G401.6 (cell line): Measurements from ENCODE around the gene IL13RA1.
"Not testable (repeated sequence)": the region's sequence is repeated elsewhere in the genome, so short reads cannot be mapped to it uniquely, and the experiment has no call there.

ENCODE experiments used
- FAIRE-seq: peaks from 2 replicates; lab custom pipeline; 2012; peaks lifted over from hg19 to GRCh38; lab: Jason Lieb, UNC

IL13RA1 gene

DNA sequence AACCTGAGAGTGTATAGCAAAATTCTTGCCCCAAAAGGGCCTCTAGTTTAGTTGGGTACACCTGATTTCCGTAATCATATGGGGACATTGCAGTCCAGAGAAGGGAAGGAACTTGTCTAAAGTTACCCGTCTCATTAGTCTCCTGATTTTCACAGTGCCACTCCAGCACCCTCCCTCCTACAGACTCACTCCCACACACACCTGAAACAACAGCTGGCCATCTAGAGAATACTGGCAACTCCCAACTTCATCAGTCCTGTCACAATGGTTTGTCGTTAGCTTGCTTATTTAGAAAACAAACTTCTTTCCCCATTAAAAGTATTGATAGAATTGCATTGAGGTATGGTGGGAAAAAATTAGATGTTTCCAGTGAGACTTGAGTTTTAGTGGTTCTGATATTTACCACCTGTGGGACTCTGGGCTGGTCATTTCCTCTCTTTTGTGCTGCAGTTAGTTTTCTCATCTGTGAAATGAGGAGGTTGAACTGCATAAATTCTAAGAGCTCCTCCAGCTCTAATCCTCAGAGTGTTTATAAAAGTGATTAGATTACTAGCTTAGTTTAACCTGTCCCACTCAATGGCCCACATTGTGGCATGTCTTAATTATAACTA is 1.7 kb downstream of the IL13RA1 start:
- no peak for FAIRE-seq

DNA sequence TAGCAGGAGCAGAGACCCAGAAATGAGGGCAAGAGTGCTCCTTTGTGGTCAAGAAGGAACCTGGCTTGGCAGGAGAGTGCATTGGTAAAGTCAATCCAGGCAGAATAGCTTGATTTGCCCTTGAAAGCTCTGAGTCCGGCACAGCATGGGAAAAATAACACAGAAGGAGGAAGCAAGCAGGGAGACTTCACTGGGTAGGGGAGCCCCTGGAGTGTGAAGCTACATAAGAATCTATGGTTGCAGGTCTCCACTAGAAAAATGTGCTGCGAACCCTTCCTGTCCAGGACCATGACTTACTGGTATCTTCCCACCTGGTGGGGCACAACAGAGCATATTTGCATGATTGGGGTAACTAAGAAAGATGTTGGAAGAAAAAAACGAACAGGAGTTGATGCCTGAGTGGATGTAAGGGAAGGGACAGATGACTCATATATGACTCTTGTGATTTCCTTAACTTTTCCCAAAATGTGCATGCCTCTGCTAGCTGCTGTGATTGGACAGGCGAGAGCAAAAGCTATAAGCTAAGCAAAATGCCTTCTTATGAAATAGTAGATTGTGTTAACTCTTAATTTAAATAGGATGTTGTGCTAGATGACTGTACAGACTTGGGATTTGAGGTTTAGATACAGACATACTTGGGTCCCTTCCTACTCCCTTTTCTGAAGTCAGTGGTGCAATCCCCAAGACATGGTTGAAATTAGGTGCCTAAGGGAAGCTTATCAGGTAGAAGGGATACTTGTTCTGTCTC is 3.3 kb downstream of the IL13RA1 start:
- FAIRE-seq: no peak

DNA sequence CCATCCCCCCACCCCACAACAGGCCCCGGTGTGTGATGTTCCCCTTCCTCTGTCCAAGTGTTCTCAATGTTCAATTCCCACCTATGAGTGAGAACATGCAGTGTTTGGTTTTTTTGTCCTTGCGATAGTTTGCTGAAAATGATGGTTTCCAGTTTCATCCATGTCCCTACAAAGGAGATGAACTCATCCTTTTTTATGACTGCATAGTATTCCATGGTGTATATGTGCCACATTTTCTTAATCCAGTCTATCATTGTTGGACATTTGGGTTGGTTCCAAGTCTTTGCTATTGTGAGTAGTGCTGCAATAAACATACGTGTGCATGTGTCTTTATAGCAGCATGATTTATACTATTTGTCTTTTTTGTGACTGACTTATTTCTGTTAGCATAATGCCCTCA is 5.1 kb downstream of the IL13RA1 start:
- not testable (repeated sequence) for FAIRE-seq

DNA sequence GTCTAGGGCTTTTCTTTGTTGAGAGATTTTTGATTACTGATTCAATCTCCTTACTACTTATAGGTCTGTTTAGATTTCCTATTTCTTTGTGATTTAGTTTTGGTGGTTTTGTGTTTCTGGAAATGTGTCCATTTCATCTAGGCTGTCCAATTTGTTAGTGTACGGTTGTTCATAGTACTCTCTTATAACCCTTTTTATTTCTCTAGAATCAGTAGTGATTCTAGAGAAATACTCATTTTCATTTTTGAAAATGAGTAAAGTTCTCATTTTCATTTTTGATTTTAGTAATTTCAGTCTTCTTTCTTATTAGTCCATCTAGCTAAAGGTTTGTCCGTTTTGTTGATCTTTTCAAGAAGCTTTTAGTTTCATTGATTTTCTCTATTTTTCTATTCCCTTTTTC is 7.5 kb downstream of the IL13RA1 start:
- no peak for FAIRE-seq

DNA sequence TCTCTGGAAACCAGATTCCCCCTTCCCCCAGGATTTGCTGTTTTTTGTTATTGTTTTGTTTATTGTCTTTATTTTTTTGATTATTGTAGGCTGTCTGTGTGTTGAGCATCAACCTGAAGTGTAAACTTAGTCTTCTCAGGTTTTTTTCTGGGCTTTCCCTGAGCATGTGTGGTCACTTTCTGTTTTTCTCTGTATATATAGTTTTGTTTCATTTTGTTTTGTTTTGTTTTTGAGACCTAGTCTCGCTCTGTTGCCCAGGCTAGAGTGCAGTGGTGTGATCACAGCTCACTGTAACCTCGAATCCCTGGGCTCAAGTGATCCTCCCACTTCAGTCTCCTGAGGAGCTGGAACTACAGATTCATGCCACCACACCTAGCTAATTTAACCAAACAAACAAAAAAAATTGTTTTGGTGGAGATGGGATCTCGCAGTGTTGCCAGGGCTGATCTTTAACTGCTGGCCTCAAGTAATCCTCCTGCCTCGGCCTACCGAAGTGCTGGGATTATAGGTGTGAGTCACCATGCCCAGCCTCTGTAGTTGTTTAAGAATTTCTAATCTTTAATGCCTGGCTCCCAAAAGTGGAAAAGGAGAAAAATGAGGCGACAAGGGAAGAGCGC is 9.1 kb downstream of the IL13RA1 start:
- no peak for FAIRE-seq

DNA sequence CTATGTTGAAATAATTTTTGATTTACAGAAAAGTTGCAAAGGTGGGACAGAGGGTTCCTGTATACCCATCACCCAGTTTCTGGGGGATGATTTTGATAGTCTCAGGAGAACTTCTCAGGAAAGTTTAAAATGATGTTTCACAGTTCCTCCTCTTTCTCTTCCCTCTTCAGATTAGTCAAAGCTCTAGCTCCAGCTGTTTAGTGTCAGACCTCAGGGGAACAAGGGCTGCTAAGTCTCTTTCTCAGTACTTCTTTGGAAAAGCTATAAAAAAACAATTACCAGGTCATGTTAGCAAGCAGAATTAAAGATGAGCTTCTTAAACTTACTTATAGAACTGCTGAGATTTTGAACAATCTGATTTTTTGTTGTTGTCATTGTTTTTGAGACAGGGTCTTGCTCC is 12.2 kb downstream of the IL13RA1 start:
- no peak for FAIRE-seq

DNA sequence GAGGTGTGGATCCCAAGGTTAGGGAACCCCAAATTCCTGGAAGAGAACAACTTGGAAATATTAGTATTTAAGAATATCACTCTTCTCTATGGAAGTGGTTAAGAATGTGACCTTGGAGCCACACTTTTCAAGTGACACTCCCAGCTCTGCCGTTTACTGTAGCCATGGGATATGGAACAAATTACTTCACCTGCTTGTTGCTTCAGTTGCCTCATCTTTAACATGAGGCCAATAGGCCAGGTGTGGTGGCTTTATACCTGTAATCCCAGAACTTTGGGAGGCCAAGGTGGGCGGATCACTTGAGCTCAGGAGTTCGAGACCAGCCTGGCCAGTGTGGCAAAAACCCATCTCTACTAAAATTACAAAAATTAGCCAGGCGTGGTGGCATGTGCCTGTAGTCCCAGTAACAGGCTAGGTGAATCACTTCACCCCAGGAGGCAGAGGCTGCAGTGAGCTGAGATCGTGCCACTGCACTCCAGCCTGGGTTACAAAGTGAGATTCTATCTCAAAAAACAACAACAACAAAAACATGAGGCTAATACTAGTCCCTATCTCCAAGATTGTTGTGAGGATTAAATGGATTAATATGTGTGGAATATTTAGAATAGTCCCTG is 13.0 kb downstream of the IL13RA1 start:
- no peak for FAIRE-seq

DNA sequence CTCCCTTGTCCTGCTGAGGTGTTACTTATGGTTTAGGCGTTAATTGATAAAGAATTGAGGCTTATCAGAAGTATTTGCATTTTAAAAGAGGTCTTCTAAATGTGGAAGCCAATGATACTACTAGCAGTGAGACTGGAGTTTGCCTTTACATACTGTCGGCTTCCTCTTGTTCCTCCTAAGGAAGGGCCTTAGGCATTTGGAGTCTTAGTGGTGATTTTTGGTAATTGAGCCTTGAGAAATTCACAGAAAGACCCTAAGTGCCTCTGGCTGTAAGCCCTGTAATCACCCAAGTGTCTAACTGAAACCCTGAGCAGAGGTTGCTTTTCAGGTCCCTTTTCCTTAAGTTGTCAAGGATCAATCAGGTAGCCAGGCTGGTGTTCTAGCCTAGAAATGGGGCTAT is 14.8 kb downstream of the IL13RA1 start:
- FAIRE-seq: no peak

DNA sequence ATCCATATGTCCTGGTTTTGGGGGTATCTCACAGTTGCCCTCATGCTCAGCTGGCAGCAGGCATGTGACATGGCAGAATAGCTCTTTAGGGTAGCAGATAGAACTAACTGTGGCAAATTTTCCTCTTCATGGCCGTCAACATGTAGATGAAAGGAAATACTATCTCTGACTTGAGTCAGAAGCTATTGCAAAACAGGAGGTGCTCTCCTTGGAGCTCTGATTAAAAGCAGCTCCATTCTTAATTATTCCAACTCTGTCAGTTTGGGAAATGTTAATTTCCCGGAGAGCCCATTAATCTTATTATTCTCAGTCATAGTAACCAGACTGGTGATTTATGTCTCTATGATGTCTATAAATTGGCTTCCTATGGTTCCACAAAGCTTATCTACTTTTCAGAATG is 18.2 kb downstream of the IL13RA1 start:
- no peak for FAIRE-seq

DNA sequence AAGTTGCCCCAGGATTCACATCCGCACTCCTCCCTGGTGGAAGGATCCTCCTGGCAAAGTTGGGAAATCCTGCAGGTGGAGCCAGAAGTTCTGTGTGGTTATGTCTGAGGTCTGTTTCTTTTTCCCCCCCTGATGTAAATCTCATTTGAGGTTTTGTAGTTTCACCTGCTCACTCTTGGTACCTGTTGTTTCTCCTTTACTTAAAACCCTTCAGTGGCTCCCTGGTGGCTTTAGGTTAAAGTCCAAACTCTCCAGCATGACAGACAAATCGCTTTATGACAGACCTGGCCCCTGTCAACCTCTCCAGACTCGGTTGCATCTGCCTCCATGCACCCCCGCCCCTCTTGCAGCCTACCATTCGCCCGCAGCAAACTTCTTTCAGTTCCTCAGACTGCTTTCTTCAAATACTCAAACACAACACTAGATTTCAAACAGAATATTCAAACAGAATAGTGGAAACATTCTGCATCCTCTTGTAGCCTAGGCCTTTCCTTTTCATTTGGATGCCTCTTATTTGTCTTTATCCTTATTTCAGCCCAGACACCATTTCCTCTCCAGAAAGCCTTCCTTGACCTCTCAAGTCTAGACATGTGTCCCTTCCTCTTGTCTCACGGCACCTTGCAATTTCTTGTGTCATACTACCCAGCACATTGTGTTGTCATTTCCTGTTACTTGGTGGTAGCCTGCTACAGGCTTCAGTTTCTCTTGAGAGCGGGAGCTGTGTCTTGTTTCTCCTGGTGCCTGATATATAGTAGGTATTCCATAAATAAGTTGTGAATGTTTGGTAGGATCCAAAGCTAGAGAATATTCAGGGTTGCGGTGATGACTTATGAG is 24.8 kb downstream of the IL13RA1 start:
- FAIRE-seq: no peak

DNA sequence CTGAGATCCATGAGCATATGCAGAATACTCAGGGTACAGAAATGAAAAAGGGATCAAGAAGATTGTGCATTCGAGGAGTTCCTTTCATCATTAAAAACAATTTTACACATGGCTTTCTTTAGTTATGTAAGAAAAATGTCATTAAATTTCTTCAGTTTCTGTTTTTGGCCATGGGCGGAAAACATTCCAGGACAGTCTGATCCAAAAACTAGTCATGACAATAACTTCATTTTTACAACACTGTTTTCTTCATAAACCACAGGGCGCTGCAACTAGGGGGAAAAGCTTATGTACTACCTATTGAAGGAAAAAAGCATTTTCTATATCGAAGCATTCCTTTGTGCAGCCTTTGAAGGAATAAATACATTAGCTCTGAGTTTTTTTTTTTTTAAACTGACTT is 28.2 kb downstream of the IL13RA1 start:
- FAIRE-seq: no peak

DNA sequence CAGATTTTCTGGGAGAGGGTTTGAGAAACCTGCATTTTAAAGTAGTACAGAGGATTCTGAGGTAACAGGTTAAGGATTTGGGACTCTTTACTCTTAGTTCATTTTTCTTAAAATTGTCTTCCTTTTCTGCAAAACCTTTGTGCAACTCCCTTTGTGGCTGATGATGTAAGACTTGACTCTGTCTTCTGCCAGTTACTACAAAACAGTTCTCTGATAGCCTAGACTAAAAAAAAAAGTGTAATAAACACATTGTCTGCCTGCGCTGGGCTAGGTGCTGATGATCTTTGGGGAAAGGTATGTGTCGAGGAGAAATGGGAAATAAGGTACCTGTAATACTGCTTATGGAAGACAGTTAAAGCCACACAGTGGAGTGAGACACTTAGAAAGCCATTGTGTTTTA is 28.7 kb downstream of the IL13RA1 start:
- no peak for FAIRE-seq

DNA sequence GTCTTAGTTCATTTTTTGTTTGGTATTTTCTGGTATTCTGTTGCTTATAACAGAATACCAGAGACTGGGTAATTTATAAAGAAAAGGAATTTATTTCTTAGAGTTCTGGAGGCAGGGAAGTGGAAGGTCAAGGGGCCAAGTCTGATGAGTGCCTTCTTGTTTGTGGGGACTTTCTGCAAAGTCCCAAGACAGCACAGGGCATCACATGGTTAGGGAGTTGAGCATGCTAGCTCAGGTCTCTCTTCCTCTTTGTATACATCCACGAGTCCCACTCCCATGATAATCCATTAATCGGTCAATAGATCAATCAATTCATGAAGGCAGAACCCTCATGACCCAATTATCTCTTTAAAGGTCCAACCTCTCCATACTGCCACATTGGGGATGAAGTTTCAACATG is 31.1 kb downstream of the IL13RA1 start:
- no peak for FAIRE-seq

DNA sequence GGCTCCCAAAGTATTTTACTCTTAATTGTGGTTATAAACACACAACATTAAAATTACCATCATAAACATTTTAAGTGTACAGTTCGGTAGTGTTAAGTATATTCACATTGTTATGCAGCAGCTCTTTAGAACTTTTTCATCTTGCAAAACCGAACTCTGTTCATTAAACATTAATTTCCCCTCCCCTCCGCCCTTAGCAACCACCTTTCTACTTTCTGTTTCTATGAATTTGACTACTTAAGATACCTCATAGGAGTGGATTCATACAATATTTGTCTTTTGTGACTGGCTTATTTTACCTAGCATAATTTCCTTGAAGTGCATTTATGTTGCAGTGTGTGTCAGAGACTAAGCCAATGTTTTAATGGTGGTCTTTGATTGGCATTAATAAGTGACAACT is 32.6 kb downstream of the IL13RA1 start:
- no peak for FAIRE-seq

DNA sequence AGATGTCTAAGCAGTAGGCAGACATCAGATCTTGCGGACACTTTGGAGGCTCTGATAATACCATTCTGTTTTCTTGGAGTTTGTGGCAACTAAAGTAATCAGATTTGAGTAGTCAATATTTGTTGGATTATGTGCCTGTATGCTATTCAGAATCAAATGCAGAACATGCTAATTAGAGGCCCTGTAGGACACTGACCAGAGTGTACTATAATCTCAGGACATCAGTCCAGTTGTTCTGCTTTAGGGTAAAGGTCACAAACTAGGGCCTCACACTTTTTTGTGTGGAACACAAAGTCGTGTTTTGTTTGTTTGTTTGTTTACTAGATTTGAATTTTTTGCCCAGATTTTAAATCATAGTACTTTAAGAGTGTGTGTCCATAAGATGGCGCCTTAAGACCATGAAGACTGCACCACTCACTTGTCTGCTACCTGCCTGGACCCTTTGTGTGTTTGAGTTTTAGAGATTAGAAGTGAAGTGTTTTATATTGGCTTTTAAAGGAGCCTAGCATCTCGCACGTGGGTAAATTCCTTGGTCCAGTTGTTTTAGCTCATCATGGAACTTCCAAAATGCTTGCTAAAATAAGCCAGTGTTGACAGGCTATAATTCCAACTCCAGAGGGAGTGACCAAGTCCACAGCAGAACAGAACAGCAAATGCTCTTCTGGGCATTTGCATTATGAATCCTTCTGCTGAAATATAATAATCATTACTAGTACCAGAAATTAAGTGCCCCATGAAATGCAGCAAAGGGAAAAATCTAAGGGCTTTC is 34.7 kb downstream of the IL13RA1 start:
- no peak for FAIRE-seq

DNA sequence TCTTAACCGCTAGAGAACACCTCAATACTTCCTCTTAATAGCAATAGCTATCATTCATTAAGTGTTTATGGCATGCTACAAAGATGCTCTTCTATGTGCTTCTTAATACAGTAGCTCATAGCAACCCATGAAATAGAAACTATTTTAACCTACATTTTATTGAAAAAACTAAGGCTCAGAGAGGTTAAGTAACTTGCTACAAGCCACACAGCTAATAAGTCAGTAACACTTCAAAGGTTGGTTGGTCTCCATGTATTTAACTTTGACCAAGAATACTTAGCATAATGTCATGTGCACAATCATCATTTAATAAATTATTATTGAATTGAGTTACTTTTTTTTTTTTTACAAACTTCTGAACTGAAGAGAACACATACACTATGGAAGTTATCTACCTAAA is 36.1 kb downstream of the IL13RA1 start:
- FAIRE-seq: no peak

DNA sequence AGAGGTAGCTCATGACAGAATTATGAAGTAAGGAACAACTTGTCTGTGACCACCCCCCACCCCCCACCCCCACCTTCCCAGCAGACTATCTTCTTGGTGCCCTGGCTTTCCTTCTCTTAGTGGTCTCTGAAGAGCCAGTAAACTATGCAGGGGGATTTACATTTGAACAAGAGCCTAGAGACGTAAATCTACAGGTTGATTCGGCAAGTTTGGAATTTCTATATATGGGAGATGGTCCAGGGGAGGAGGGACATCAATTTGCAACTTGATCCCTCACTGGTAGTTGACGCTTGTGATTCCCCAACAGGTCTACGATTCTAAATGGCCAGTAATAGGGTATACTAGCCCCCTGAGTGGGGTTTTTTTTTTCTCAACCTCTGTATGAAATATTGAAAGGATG is 36.7 kb downstream of the IL13RA1 start:
- no peak for FAIRE-seq

DNA sequence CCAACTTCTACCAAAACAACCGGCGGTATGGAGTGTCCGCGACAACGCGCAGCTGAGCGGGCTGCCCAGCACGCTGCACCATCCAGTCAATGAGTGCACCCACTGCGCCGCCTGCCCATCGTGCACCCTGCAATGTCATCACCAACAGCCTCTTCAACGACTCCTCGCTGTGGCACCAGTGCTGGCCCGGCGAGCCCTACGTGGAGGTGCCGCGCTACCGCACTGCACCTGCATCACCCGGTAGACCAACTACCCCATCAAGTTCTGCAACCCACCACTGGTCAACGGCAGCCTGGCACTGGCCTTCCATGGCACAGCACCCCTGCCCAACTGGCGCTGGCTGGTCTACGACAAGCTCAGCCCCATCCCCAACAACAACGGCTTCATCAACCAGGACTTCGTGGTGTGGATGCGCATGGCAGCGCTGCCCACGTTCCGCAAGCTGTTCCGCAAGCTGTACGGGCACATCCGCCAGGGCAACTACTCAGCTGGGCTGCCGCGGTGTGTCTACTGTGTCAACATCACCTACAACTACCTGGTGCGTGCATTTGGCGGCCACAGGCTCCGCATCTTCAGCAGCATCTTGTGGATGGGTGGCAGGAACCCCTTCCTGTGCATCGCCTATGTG is 42.8 kb downstream of the IL13RA1 start:
- no peak for FAIRE-seq

DNA sequence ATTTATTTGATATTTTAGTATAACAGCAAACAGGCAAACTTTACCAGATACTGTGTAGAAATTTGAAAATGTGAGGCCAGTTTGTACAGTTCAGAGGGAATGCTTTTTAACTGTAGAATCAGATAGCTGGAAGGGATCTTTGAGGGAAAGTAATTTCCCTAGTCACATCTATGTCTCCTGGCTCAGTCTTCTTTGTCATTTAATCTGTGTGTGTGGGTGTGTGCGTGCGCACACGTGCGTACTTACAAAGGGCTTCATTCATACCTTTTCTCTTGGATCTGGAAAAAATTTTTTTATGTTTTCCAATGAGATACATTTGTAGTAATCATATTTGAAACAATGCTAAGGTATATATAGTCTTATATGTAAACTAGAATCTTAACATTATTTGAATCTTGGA is 44.6 kb downstream of the IL13RA1 start:
- FAIRE-seq: peak; percentile 13

DNA sequence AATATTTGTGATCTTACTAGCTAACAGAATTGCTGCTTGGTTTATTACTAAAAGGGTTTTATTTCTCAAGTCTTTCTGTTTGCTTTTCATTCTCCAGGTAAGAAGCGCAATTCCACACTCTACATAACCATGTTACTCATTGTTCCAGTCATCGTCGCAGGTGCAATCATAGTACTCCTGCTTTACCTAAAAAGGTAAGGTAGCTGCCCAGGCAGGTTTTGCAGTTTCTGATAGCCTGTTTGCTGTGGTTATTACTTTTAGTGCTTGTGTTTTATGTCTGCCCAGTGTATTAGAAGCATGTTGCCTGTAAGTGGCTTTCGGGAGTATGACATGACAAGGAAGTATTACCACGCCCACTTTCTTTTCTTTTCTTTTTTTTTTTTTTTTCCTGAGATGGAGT is 46.4 kb downstream of the IL13RA1 start:
- FAIRE-seq: no peak

DNA sequence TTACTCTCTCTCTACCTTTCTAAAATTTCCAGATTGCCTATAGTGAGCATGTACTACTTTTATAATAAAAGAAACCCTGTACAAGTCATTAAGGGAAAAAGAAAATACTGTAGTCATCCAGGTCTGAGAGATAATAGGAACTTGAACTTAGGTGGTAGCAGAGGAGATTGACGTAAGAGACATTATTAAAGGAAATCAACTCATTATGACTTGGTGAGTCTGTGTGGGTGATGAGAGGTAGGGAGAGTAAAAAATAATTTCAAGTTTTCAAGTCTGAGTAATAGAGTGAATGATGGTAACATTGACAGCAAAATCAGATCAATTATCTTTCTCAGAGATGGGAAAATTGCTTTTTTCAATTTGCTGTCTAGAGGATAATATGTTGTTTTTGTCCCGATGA is 52.2 kb downstream of the IL13RA1 start:
- FAIRE-seq: no peak
